AG04449 (cell line): ENCODE measurements around the gene CACNA1A.

Experiments used
- CTCF ChIA-PET: fragments of 350-600 bp; formaldehyde crosslinking; extraction: SDS; loops from one replicate; lab custom pipeline; 2021; ENCODE audit warnings: antibody characterized with exemption; lab: Yijun Ruan, JAX
- POLR2A ChIA-PET: fragments of 400-600, 350-600 bp; formaldehyde crosslinking; extraction: SDS; loops from one replicate; lab custom pipeline; 2020; ENCODE audit warnings: antibody characterized with exemption, inconsistent platforms; lab: Yijun Ruan, JAX
- DNase-seq: peaks from one replicate; pipeline ENCODE4 v3.0.0-alpha.2; 2010; ENCODE audit warnings: low read depth, low spot score
- H3K4me3 ChIP-seq: 2 replicates; pipeline ENCODE4 v1.5.1; 2011; ENCODE audit warnings: low read depth, mild to moderate bottlenecking, control low read depth, low read length
- TF ChIP-seq, protein P1 (sequence below): IDR thresholded peaks from one replicate; pipeline ENCODE4 v1.5.1; 2011; ENCODE audit warnings: mild to moderate bottlenecking, moderate library complexity, low read length, control low read depth, inconsistent platforms; ENCODE audit not compliant: insufficient read depth; ENCODE audit errors: missing control alignments

Gene CACNA1A

DNA sequence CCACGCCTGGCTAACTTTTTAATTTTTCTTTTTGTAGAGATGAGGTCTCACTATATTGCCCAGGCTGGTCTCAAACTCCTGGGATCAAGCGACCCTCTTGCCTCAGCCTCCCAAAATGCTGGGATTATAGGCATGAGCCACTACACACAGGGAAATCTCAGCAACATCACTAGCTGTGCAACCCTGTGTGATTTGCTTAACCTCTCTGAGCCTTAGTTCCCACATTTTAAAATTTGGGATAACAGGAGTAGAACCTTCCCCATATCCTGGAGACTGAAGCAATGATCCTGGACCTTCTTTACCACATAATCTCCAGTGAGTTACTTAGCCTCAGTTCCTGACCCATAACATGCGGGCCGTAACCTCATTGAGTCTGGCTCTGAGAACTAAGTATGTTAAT is 217.0 kb downstream of the CACNA1A start:
- POLR2A ChIA-PET, result interaction anchor here (0.6 kb wide), 1 partner anchor 405 kb away, joined by 5 read pairs; no protein-coding TSS in a partner anchor
- DNase-seq, result no peak
- H3K4me3 ChIP-seq, result no peak overlapping the region
- CTCF ChIA-PET, result interaction anchor here (3.9 to 4.3 kb wide), 2 partner anchors 11 to 300 kb away, joined by 15 to 27 read pairs; no protein-coding TSS in a partner anchor
- TF ChIP-seq, protein P1, sequence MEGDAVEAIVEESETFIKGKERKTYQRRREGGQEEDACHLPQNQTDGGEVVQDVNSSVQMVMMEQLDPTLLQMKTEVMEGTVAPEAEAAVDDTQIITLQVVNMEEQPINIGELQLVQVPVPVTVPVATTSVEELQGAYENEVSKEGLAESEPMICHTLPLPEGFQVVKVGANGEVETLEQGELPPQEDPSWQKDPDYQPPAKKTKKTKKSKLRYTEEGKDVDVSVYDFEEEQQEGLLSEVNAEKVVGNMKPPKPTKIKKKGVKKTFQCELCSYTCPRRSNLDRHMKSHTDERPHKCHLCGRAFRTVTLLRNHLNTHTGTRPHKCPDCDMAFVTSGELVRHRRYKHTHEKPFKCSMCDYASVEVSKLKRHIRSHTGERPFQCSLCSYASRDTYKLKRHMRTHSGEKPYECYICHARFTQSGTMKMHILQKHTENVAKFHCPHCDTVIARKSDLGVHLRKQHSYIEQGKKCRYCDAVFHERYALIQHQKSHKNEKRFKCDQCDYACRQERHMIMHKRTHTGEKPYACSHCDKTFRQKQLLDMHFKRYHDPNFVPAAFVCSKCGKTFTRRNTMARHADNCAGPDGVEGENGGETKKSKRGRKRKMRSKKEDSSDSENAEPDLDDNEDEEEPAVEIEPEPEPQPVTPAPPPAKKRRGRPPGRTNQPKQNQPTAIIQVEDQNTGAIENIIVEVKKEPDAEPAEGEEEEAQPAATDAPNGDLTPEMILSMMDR, result no peak

- CTCF ChIA-PET, result interaction anchor here (3.9 to 4.3 kb wide), 2 partner anchors 8 to 303 kb away, joined by 15 to 27 read pairs; no protein-coding TSS in a partner anchor
- TF ChIP-seq, protein P1, result no peak
- POLR2A ChIA-PET, result no interaction called here
- DNase-seq, result no peak
- no peak overlapping the region for H3K4me3 ChIP-seq
Observed at GRCh38 chr19:13286195-13286985, 219.9 kb downstream of the CACNA1A start.

DNA sequence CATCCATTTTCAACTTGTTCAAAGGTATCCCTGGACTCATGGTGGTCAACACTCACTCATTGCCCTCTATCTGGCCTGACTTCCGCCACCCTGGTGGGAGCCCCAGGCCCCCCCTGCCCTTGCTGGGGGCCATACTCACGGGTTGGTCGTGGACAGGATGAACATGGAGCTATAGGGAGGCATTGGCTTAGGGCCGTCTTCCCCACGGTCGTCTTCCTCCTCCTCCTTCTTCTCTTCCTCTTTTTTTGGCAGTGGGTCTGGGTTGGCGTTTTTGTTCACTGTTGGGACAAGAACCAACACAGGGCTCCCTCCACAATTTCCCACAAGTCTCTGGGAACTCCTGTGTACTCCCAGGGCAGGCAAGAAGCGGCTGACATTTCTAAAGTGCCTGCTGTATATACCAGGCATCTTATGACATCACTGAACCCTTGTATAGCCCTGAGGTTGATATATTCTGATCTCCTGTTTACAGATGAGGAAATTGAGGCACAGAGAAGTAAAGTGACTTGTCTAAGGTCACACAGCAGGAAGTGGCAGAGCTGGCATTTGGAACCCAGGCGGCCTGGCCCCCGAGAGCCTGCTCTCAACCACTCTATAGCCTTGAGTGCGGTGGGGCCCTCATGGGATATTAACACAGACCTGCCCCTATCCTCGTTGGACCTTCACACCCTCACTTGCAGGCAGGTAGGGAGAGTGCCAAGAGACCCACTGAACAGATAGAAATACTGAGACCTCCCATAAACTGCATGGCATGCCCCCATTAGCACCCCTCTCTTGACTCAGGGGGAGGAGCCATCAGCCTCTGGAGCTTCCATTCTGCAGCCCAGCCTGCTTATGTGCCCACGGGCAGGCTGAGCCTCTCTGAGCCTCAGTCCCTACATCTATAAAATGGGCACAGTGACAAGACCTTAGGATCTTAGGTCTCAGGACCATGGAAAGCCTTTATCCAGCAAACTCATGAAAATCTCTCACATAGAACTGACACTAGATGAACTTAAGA is 221.1 kb downstream of the CACNA1A start:
- TF ChIP-seq, protein P1, result no peak
- CTCF ChIA-PET, result interaction anchor here (0.8 to 4.3 kb wide), 2 partner anchors 9 to 304 kb away, joined by 3 to 15 read pairs; no protein-coding TSS in a partner anchor
- POLR2A ChIA-PET, result no interaction called here
- no peak for DNase-seq
- H3K4me3 ChIP-seq, result no peak overlapping the region

DNA sequence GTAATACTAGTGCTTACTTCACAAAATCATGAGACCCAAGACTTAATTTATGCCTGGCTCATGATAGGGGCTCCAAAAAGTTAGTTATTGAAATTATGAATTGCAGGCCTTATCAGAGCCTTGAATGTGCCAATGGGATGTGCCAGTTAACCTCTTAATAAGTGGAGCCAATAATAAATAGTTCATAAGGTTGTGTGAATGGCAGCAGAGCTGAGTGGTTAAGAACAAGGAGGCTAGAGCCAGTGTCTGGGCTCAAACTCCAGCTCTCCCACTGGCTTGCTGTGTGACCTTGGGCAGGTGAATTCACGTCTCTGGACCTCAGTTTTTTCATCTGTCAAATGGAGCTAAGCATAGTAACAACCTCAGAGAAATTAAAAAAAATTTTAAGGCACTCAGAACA is 222.4 kb downstream of the CACNA1A start:
- ChIA-PET CTCF (interaction anchor here (0.9 to 1.1 kb wide), 2 partner anchors 147 to 306 kb away, joined by 3 to 4 read pairs; no protein-coding TSS in a partner anchor), POLR2A (no interaction called here)
- no peak overlapping the region for H3K4me3 ChIP-seq
- TF ChIP-seq, protein P1, result no peak
- DNase-seq, result no peak

- ChIA-PET POLR2A (no interaction called here), CTCF (interaction anchor here (1.2 to 2.7 kb wide), 5 partner anchors 143 to 315 kb away, joined by 3 to 21 read pairs (median 3); no protein-coding TSS in a partner anchor)
- DNase-seq, result no peak
- TF ChIP-seq, protein P1, result no peak
- no peak overlapping the region for H3K4me3 ChIP-seq
Observed at GRCh38 chr19:13282486-13283065, 223.7 kb downstream of the CACNA1A start.
